Measurements from ENCODE around the gene C3. TPM values are rescaled to one million over a fixed set of nuclear protein-coding genes. Genes with fewer than 3 reads are reported as not detected.
A peak's percentile ranks its signal among the peaks of the same experiment; 100 is the strongest.

The C3 gene
- total and polyA plus RNA-seq, 10 donors = 5.8 to 182 (median 27.5) TPM

DNA sequence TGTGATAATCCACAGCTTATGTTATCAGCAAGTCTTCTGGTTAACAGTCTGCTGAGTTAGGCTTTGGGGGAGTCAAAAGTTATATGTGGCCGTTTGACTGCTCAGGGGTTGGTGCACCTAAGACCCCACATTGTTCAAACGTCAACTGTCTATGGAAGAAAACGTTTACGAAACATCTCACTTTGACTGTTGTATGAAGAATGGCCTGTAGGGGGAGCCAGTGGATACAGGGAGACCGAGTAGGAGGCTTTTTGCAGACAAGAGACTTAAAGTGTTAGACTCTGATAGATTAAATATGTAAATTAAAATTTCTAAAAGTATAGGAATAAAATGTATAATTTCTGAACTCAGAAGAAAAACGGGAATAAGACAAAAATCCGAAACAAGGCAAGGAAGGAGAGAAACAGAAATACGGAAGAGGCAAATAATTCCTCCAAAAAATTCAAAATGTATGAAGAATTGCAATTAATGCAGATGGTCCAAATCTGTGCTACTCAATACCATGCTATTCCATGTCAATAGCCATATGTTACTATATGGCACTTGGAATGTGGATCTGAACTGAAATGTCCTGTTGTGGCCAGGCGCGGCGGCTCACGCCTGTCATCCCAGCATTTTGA lies 88.3 kb downstream of the C3 start:
- no peak overlapping the region for H3K27ac ChIP-seq
- H3K4me1 ChIP-seq = peaks cover 0 to 19% (median 6%) of the 10 kb centered on the region in 6 donors
- H3K4me3 ChIP-seq = no peak overlapping the region
- TF ChIP-seq POLR2A (IDR thresholded peaks at IDR 0.05) (no peak), POLR2AphosphoS5 (IDR thresholded peaks at IDR 0.05) (no peak)
- TF ChIP-seq, protein P1, sequence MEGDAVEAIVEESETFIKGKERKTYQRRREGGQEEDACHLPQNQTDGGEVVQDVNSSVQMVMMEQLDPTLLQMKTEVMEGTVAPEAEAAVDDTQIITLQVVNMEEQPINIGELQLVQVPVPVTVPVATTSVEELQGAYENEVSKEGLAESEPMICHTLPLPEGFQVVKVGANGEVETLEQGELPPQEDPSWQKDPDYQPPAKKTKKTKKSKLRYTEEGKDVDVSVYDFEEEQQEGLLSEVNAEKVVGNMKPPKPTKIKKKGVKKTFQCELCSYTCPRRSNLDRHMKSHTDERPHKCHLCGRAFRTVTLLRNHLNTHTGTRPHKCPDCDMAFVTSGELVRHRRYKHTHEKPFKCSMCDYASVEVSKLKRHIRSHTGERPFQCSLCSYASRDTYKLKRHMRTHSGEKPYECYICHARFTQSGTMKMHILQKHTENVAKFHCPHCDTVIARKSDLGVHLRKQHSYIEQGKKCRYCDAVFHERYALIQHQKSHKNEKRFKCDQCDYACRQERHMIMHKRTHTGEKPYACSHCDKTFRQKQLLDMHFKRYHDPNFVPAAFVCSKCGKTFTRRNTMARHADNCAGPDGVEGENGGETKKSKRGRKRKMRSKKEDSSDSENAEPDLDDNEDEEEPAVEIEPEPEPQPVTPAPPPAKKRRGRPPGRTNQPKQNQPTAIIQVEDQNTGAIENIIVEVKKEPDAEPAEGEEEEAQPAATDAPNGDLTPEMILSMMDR (IDR thresholded peaks at IDR 0.05 in 8 of 11, conservative IDR thresholded peaks at IDR 0.05 in 3 of 11) = peak; percentile 69 to 86 (median 81)
- 39 to 44% (median 41%) methylated on average over 12 of the region's 12 CpGs for WGBS, 5 donors
- H3K9me3 ChIP-seq = peaks cover 0 to 5% (median 0%) of the 10 kb centered on the region in 8 donors
- intact Hi-C loops (cut with DNase I; ENCODE audit: low total_unique reads) = loop anchor here (5.0 kb wide), 1 partner anchor 230 kb away; no protein-coding TSS in a partner anchor
- H3K36me3 ChIP-seq = no peaks in the 10 kb centered on the region
- peaks cover 0 to 21% (median 0%) of the 10 kb centered on the region in 7 donors for H3K27me3 ChIP-seq (replicated peaks in 1 of 7)
- no peak for DNase-seq

Small RNA genes lying within 50 kb of the gene (microRNA-seq; reads per million reads assigned to microRNA genes)
- 0 to 2.8 (median 0.57) reads per million in 3 donors for gene MIR6791

Other genes with a start within 250 kb of the C3 start
- 10 to 100 TPM; 39.3 to 70.9 (median 58.5) TPM for gene DENND1C, start 238.9 kb downstream of the C3 start, total RNA-seq
- 10 to 100 TPM; 36.8 to 67.1 (median 65.1) TPM for gene DENND1C, start 238.9 kb downstream of the C3 start, polyA plus RNA-seq
- 10 to 100 TPM; 11.4 to 23.8 (median 20.7) TPM for gene TUBB4A, start 218.3 kb downstream of the C3 start, total RNA-seq
- 1 to 10 TPM; 1.7 to 7.2 (median 2.0) TPM for gene TUBB4A, start 218.3 kb downstream of the C3 start, polyA plus RNA-seq
- gene TNFSF9, start 189.6 kb downstream of the C3 start, total RNA-seq = 1 to 10 TPM in 6 of 7 donors, under 1 TPM in 1; 0.72 to 4.1 (median 3.3) TPM
- gene TNFSF9, start 189.6 kb downstream of the C3 start, polyA plus RNA-seq = 1 to 10 TPM; 1.5 to 3.1 (median 2.7) TPM
- gene CD70, start 129.5 kb downstream of the C3 start, total RNA-seq = 1 to 10 TPM in 6 of 7 donors, under 1 TPM in 1; 0.69 to 7.3 (median 3.0) TPM
- 1 to 10 TPM; 3.6 to 6.6 (median 3.9) TPM for gene CD70, start 129.5 kb downstream of the C3 start, polyA plus RNA-seq
- gene TNFSF14, start 50.5 kb downstream of the C3 start, total RNA-seq = 10 to 100 TPM in 2 of 7 donors, 1 to 10 TPM in 5; 5.2 to 10.6 (median 8.2) TPM
- 1 to 10 TPM in 2 of 3 donors, under 1 TPM in 1; 0.41 to 1.6 (median 1.1) TPM for gene TNFSF14, start 50.5 kb downstream of the C3 start, polyA plus RNA-seq
- 10 to 100 TPM; 35.4 to 75.0 (median 56.0) TPM for gene GPR108, start 16.9 kb upstream of the C3 start, total RNA-seq
- gene GPR108, start 16.9 kb upstream of the C3 start, polyA plus RNA-seq = 100 to 1,000 TPM in 1 of 3 donors, 10 to 100 TPM in 2; 66.9 to 102 (median 91.8) TPM
- gene TRIP10, start 19.0 kb upstream of the C3 start, total RNA-seq = 10 to 100 TPM; 25.4 to 50.3 (median 32.1) TPM
- gene TRIP10, start 19.0 kb upstream of the C3 start, polyA plus RNA-seq = 10 to 100 TPM; 17.2 to 58.2 (median 36.1) TPM
- gene SH2D3A, start 46.8 kb upstream of the C3 start, total RNA-seq = 10 to 100 TPM in 5 of 7 donors, 1 to 10 TPM in 2; 7.5 to 17.1 (median 11.8) TPM
- 10 to 100 TPM in 1 of 3 donors, 1 to 10 TPM in 2; 7.6 to 10.0 (median 9.3) TPM for gene SH2D3A, start 46.8 kb upstream of the C3 start, polyA plus RNA-seq
- 100 to 1,000 TPM in 1 of 7 donors, 10 to 100 TPM in 6; 73.4 to 151 (median 90.1) TPM for gene VAV1, start 52.1 kb upstream of the C3 start, total RNA-seq
- gene VAV1, start 52.1 kb upstream of the C3 start, polyA plus RNA-seq = 10 to 100 TPM; 34.8 to 48.8 (median 40.9) TPM
- gene ADGRE1, start 166.9 kb upstream of the C3 start, total RNA-seq = 10 to 100 TPM; 20.1 to 65.2 (median 30.6) TPM
- gene ADGRE1, start 166.9 kb upstream of the C3 start, polyA plus RNA-seq = 1 to 10 TPM; 2.3 to 4.0 (median 3.3) TPM

Measured in spleen (tissue), 11 donors.